ENCODE data around the gene CHP2. TPM values are rescaled to one million over a fixed set of nuclear protein-coding genes. Genes with fewer than 3 reads are reported as not detected.

CHP2 gene
- total RNA-seq, 1 experiment from 2014 or later = 1.4 TPM

- WGBS (ENCODE audit: extremely low coverage, insufficient read length, low lambda C conversion rate) = no CpG with 5 or more reads among the region's 3 CpGs
- Histone ChIP-seq H4K5ac (ENCODE audit: insufficient read length, low read depth, low read length) (no peak overlapping the region), H2BK12ac (ENCODE audit: insufficient read length, low read depth, low read length) (no peak overlapping the region), H3K27ac (ENCODE audit: insufficient read length, low read depth, low read length) (no peak overlapping the region), H3K4me2 (ENCODE audit: insufficient read depth, insufficient read length, low read length) (no peak overlapping the region), H3K79me2 (ENCODE audit: insufficient read depth, low read length) (no peaks in the 10 kb centered on the region), H3T11ph (ENCODE audit: low read length) (no peak overlapping the region), H2BK120ac (ENCODE audit: low read depth, low read length, poor library complexity, severe bottlenecking) (no peak overlapping the region), H3K23me2 (ENCODE audit: insufficient read length, low read depth, low read length, poor library complexity, severe bottlenecking) (no peaks in the 10 kb centered on the region), H3K18ac (ENCODE audit: insufficient read length, low read depth, low read length) (no peak overlapping the region), H3K14ac (ENCODE audit: insufficient read depth, low read length) (no peak overlapping the region), H2BK20ac (ENCODE audit: low read depth, low read length, poor library complexity, severe bottlenecking) (no peak overlapping the region), H3K27me3 (ENCODE audit: insufficient read depth, low read length) (no peaks in the 10 kb centered on the region), H3K56ac (ENCODE audit: insufficient read length, low read depth, low read length) (no peak overlapping the region), H2AK5ac (ENCODE audit: insufficient read length, low read length) (no peak overlapping the region), H3K9me3 (ENCODE audit: control insufficient read depth, low read depth, low read length) (no peaks in the 10 kb centered on the region), H3K23ac (ENCODE audit: insufficient read length, low read depth, low read length) (no peak overlapping the region), H3K79me1 (ENCODE audit: insufficient read depth, low read depth, low read length, poor library complexity, severe bottlenecking) (no peaks in the 10 kb centered on the region), H4K20me1 (ENCODE audit: control insufficient read depth, insufficient read depth, insufficient read length) (no peaks in the 10 kb centered on the region), H2BK5ac (ENCODE audit: insufficient read length, low read length) (no peak overlapping the region), H3K4me1 (ENCODE audit: insufficient read depth, low read length) (peaks cover 11% of the 10 kb centered on the region), H3K4ac (ENCODE audit: low read depth, low read length) (no peak overlapping the region), H3K9ac (ENCODE audit: extremely low read depth, insufficient read length, low read length) (no peak overlapping the region), H2BK15ac (ENCODE audit: low read depth, low read length) (no peak overlapping the region), H4K91ac (ENCODE audit: insufficient read length, low read depth, low read length) (no peak overlapping the region), H2AFZ (ENCODE audit: low read length) (no peak overlapping the region), H4K8ac (replicated peaks; ENCODE audit: insufficient read length, low read depth, low read length) (no peak overlapping the region)
- no peak for TF ChIP-seq CTCF (conservative IDR thresholded peaks at IDR 0.05)
- no peak for DNase-seq
- H3K4me1 Mint-ChIP-seq = peaks cover 54 to 61% of the 10 kb centered on the region in 2 experiments
- peaks cover 0 to 12% (median 2%) of the 10 kb centered on the region in 3 experiments; a peak in 2 of 7 replicates for H3K36me3 Mint-ChIP-seq (ENCODE audit: insufficient read depth in 1 of 3, low read depth in 3 of 3)
- no peak overlapping the region for H3K27ac Mint-ChIP-seq
- no peak overlapping the region for H3K4me3 Mint-ChIP-seq
- H3K27me3 Mint-ChIP-seq (ENCODE audit: low read depth) = peaks cover 3% of the 10 kb centered on the region; the same call in 1 of the 2 replicates
- H3K9me3 Mint-ChIP-seq = peaks cover 0 to 3% of the 10 kb centered on the region in 2 experiments; a peak in 2 of 5 replicates
These were observed 33.9 kb downstream of the CHP2 start for GRCh38 chr16:23788685-23789084.
